ENCODE measurements around the gene PRRG4.

DNA sequence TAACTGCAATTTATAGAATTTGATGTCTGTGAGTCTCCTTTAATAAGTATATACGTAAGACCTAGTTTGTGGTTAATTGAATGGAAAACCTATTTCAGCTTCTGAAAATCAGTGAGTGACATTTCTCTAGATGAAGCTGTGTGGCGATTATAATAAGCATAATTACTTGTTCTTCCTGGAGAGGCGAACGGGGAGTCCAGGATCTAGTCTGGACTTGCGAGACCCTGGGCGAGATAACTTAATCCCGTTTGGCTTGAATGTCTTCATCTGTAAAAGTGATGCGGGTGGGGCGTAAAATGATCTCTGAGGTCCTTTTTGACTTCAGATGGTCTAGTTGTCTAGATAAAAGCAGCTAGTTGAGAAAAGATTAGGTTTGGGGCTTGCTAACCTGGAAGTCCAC is 1.1 kb downstream of the PRRG4 start:
- TF ChIP-seq, protein P1, sequence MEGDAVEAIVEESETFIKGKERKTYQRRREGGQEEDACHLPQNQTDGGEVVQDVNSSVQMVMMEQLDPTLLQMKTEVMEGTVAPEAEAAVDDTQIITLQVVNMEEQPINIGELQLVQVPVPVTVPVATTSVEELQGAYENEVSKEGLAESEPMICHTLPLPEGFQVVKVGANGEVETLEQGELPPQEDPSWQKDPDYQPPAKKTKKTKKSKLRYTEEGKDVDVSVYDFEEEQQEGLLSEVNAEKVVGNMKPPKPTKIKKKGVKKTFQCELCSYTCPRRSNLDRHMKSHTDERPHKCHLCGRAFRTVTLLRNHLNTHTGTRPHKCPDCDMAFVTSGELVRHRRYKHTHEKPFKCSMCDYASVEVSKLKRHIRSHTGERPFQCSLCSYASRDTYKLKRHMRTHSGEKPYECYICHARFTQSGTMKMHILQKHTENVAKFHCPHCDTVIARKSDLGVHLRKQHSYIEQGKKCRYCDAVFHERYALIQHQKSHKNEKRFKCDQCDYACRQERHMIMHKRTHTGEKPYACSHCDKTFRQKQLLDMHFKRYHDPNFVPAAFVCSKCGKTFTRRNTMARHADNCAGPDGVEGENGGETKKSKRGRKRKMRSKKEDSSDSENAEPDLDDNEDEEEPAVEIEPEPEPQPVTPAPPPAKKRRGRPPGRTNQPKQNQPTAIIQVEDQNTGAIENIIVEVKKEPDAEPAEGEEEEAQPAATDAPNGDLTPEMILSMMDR (conservative IDR thresholded peaks at IDR 0.05) = no peak
- no peak for TF ChIP-seq ZFX (IDR thresholded peaks at IDR 0.05)

All from C4-2B (cell line).